Esophagus squamous epithelium (tissue), 5 donors: ENCODE results near the gene CYB5R2. TPM values are rescaled to one million over a fixed set of nuclear protein-coding genes. Genes with fewer than 3 reads are reported as not detected.
A peak's percentile ranks its signal among the peaks of the same experiment; 100 is the strongest.

Experiments used
- DNase-seq: peaks from one replicate; lab custom pipeline; 2025; lab: John Stamatoyannopoulos, UW
- H3K27ac ChIP-seq, 4 donors: fragments of 200-600 bp; sonication (generic); one replicate each; pipeline ENCODE4 v1.5.1; 2016 to 2019; ENCODE audit warnings: mild to moderate bottlenecking in 1 of 4
- H3K27me3 ChIP-seq, 4 donors: fragments of 200-600 bp; sonication (generic); 1 replicate in 3 of 4; 2 replicates in 1 of 4; pipeline versions ENCODE4 v1.5.1 to v1.6.0; 2017 to 2021; ENCODE audit warnings: antibody characterized with exemption in 1 of 4
- H3K36me3 ChIP-seq, 3 donors: fragments of 200-600 bp; sonication (generic); one replicate each; pipeline ENCODE4 v1.5.1; 2016 to 2019
- H3K4me1 ChIP-seq, 3 donors: fragments of 200-600 bp; sonication (generic); one replicate each; pipeline ENCODE4 v1.5.1; 2017 to 2019
- H3K4me3 ChIP-seq, 4 donors: fragments of 200-600 bp; sonication (generic); 1 replicate in 3 of 4; 2 replicates in 1 of 4; pipeline ENCODE4 v1.5.1; 2016 to 2019; ENCODE audit warnings: mild to moderate bottlenecking in 2 of 4, moderate library complexity in 1 of 4
- H3K9me3 ChIP-seq, 3 donors: fragments of 200-600 bp; sonication (generic); one replicate each; pipeline ENCODE4 v1.5.1; 2016 to 2019
- CTCF ChIP-seq, 6 experiments: fragments of 450-650 bp in 4 of 6; fragments of 200-600 bp in 2 of 6; sonication (generic) in 2 of 6; IDR thresholded peaks; one replicate each; pipeline ENCODE4 v1.5.1; 2016 to 2019; ENCODE audit warnings: antibody characterized with exemption in 6 of 6, mild to moderate bottlenecking in 4 of 6, moderate library complexity in 4 of 6
- POLR2A ChIP-seq, 4 donors: fragments of 450-650 bp; IDR thresholded peaks; one replicate each; pipeline ENCODE4 v1.6.1; 2017; ENCODE audit warnings: antibody characterized with exemption in 4 of 4, mild to moderate bottlenecking in 4 of 4, moderate library complexity in 3 of 4
- WGBS, 2 donors: methylation state at CpG; one replicate each; pipeline ENCODE4 v1.1.5; 2018; 5-methylcytosine and 5-hydroxymethylcytosine counted together
- intact Hi-C: fragments of 100-400 bp; cut with DNase I; formaldehyde crosslinking; loops from one replicate; pipeline ENCODE4 v1.15.0; 2022
- total RNA-seq, 4 donors: library from RNA; depleted of rRNA; stranded (reverse); fragments of >200 nt; gene quantifications; one replicate each; pipeline ENCODE4 v1.1.0, GENCODE V29; 2016
- donor health status: DM: yes; HTN: yes; CAD: no.

The CYB5R2 gene
- total RNA-seq, 4 donors from 2014 or later, result 7.6 to 56.9 (median 18.0) TPM

- TF ChIP-seq POLR2A (IDR thresholded peaks at IDR 0.05), result no peak
- peak in 1 of 6 experiments; percentile 8 for TF ChIP-seq CTCF (IDR thresholded peaks at IDR 0.05)
- H3K36me3 ChIP-seq, result no peaks in the 10 kb centered on the region
- WGBS, 2 donors, result 27 to 39% methylated on average over 5 of the region's 5 CpGs
Measured at GRCh38 chr11:7677071-7677470, 3.8 kb upstream of the CYB5R2 start.

GRCh38 chr11:7675631-7676030 lies 2.3 kb upstream of the CYB5R2 start:
- Histone ChIP-seq H3K36me3 (no peaks in the 10 kb centered on the region), H3K27me3 (peaks cover 0 to 40% (median 0%) of the 10 kb centered on the region in 4 donors), H3K4me3 (no peak overlapping the region), H3K4me1 (peaks cover 15 to 52% (median 18%) of the 10 kb centered on the region in 3 donors), H3K27ac (no peak overlapping the region), H3K9me3 (no peaks in the 10 kb centered on the region)
- no peak for TF ChIP-seq CTCF (IDR thresholded peaks at IDR 0.05)
- no peak for TF ChIP-seq POLR2A (IDR thresholded peaks at IDR 0.05)
- no peak for DNase-seq
- 72 to 94% methylated on average over 3 of the region's 3 CpGs for WGBS, 2 donors
- intact Hi-C loops, result no loop called here

More at GRCh38 chr11:7677071-7677470, 3.8 kb upstream of the CYB5R2 start:
- Histone ChIP-seq H3K27me3 (peaks cover 0 to 28% (median 0%) of the 10 kb centered on the region in 4 donors), H3K4me1 (peaks cover 15 to 37% (median 18%) of the 10 kb centered on the region in 3 donors), H3K27ac (no peak overlapping the region), H3K4me3 (no peak overlapping the region), H3K9me3 (no peaks in the 10 kb centered on the region)
- intact Hi-C loops, result no loop called here
- no peak for DNase-seq

GRCh38 chr11:7673724-7674434 lies 579 bp upstream of the CYB5R2 start:
- no peak for DNase-seq
- TF ChIP-seq POLR2A (IDR thresholded peaks at IDR 0.05) (peak in 2 of 4 donors; percentile 9 to 27), CTCF (IDR thresholded peaks at IDR 0.05) (no peak)
- H3K4me3 ChIP-seq, result peak overlapping the region; percentile 46 to 75 (median 63)

GRCh38 chr11:7672276-7672959 lies 882 bp downstream of the CYB5R2 start:
- Histone ChIP-seq H3K4me3 (peak overlapping the region in 2 of 4 donors; percentile 68 to 75), H3K9me3 (no peaks in the 10 kb centered on the region), H3K4me1 (peaks cover 18 to 79% (median 18%) of the 10 kb centered on the region in 3 donors), H3K27me3 (peaks cover 0 to 40% (median 0%) of the 10 kb centered on the region in 4 donors), H3K27ac (peak overlapping the region; percentile 77 to 90 (median 83)), H3K36me3 (peaks cover 0 to 13% (median 0%) of the 10 kb centered on the region in 3 donors)
- TF ChIP-seq POLR2A (IDR thresholded peaks at IDR 0.05) (no peak), CTCF (IDR thresholded peaks at IDR 0.05) (no peak)
- DNase-seq, result no peak
- intact Hi-C loops, result no loop called here
- WGBS, 2 donors, result 86 to 88% methylated on average over 8 to 11 of the region's 16 CpGs

More at GRCh38 chr11:7673724-7674434, 579 bp upstream of the CYB5R2 start:
- Histone ChIP-seq H3K9me3 (no peaks in the 10 kb centered on the region), H3K36me3 (no peaks in the 10 kb centered on the region), H3K27ac (peak overlapping the region; percentile 77 to 90 (median 83)), H3K4me1 (peaks cover 15 to 69% (median 18%) of the 10 kb centered on the region in 3 donors), H3K27me3 (peaks cover 0 to 40% (median 0%) of the 10 kb centered on the region in 4 donors)
- intact Hi-C loops, result no loop called here
- 1 to 2% methylated on average over 18 to 23 of the region's 72 CpGs for WGBS, 2 donors
